ENCODE data around the gene KCNQ4.

Gene KCNQ4

GRCh38 chr1:40818264-40818961 lies 34.8 kb downstream of the KCNQ4 start:
- in situ Hi-C loops (cut with MboI; ENCODE audit: low sequenced_read_pairs), result no loop called here

GRCh38 chr1:40819101-40819500 lies 35.5 kb downstream of the KCNQ4 start:
- in situ Hi-C loops (cut with MboI; ENCODE audit: low sequenced_read_pairs), result no loop called here

GRCh38 chr1:40820251-40820797 lies 36.7 kb downstream of the KCNQ4 start:
- in situ Hi-C loops (cut with MboI; ENCODE audit: low sequenced_read_pairs), result no loop called here

GRCh38 chr1:40820911-40821693 lies 37.5 kb downstream of the KCNQ4 start:
- in situ Hi-C loops (cut with MboI; ENCODE audit: low sequenced_read_pairs), result no loop called here

- in situ Hi-C loops (cut with MboI; ENCODE audit: low sequenced_read_pairs), result no loop called here
Observed at GRCh38 chr1:40822890-40823289, 39.3 kb downstream of the KCNQ4 start.

GRCh38 chr1:40823345-40823744 lies 39.8 kb downstream of the KCNQ4 start:
- in situ Hi-C loops (cut with MboI; ENCODE audit: low sequenced_read_pairs), result no loop called here

- in situ Hi-C loops (cut with MboI; ENCODE audit: low sequenced_read_pairs), result no loop called here
Observed at GRCh38 chr1:40823983-40824382, 40.4 kb downstream of the KCNQ4 start.

GRCh38 chr1:40824591-40825434 lies 41.2 kb downstream of the KCNQ4 start:
- in situ Hi-C loops (cut with MboI; ENCODE audit: low sequenced_read_pairs), result no loop called here

- in situ Hi-C loops (cut with MboI; ENCODE audit: low sequenced_read_pairs), result no loop called here
Observed at GRCh38 chr1:40825435-40825788, 41.8 kb downstream of the KCNQ4 start.

- in situ Hi-C loops (cut with MboI; ENCODE audit: low sequenced_read_pairs), result no loop called here
Observed at GRCh38 chr1:40825996-40826395, 42.4 kb downstream of the KCNQ4 start.

GRCh38 chr1:40829631-40830245 lies 46.2 kb downstream of the KCNQ4 start:
- in situ Hi-C loops (cut with MboI; ENCODE audit: low sequenced_read_pairs), result no loop called here

GRCh38 chr1:40830419-40830943 lies 46.9 kb downstream of the KCNQ4 start:
- in situ Hi-C loops (cut with MboI; ENCODE audit: low sequenced_read_pairs), result no loop called here

GRCh38 chr1:40831001-40831732 lies 47.6 kb downstream of the KCNQ4 start:
- in situ Hi-C loops (cut with MboI; ENCODE audit: low sequenced_read_pairs), result no loop called here

- in situ Hi-C loops (cut with MboI; ENCODE audit: low sequenced_read_pairs), result no loop called here
Observed at GRCh38 chr1:40833979-40834378, 50.4 kb downstream of the KCNQ4 start.

- in situ Hi-C loops (cut with MboI; ENCODE audit: low sequenced_read_pairs), result no loop called here
Observed at GRCh38 chr1:40834968-40835545, 51.5 kb downstream of the KCNQ4 start.

GRCh38 chr1:40836283-40836682 lies 52.7 kb downstream of the KCNQ4 start:
- in situ Hi-C loops (cut with MboI; ENCODE audit: low sequenced_read_pairs), result no loop called here

- in situ Hi-C loops (cut with MboI; ENCODE audit: low sequenced_read_pairs), result no loop called here
Observed at GRCh38 chr1:40837601-40838000, 54.0 kb downstream of the KCNQ4 start.

GRCh38 chr1:40838045-40838979 lies 54.7 kb downstream of the KCNQ4 start:
- in situ Hi-C loops (cut with MboI; ENCODE audit: low sequenced_read_pairs), result no loop called here

Data from hTERT RPE-1 (cell line).